Measurements from ENCODE around the gene ACP5.
A peak's percentile ranks its signal among the peaks of the same experiment; 100 is the strongest.

Gene ACP5

GRCh38 chr19:11549386-11549953 is 28.0 kb downstream of the ACP5 start:
- Histone ChIP-seq H3K27ac (ENCODE audit: insufficient read depth, low read length, poor library complexity, severe bottlenecking) (no peak overlapping the region), H3K27me3 (replicated peaks; ENCODE audit: control insufficient read depth, insufficient read depth, low read length, poor library complexity, severe bottlenecking) (no peaks in the 10 kb centered on the region), H3K4me1 (ENCODE audit: control insufficient read depth, insufficient read depth, low read length, poor library complexity, severe bottlenecking) (no peaks in the 10 kb centered on the region), H3K9me3 (ENCODE audit: control insufficient read depth, low read length) (no peaks in the 10 kb centered on the region), H3K4me3 (ENCODE audit: insufficient read depth, low read depth, low read length, poor library complexity, severe bottlenecking) (no peak overlapping the region), H3K36me3 (ENCODE audit: control insufficient read depth, insufficient read depth, low read length) (peaks cover 22% of the 10 kb centered on the region)
- no peak for DNase-seq

- no peaks in the 10 kb centered on the region for H3K9me3 ChIP-seq (ENCODE audit: control insufficient read depth, low read length)
- no peaks in the 10 kb centered on the region for H3K27me3 ChIP-seq (replicated peaks; ENCODE audit: control insufficient read depth, insufficient read depth, low read length, poor library complexity, severe bottlenecking)
- DNase-seq: no peak
- H3K36me3 ChIP-seq (ENCODE audit: control insufficient read depth, insufficient read depth, low read length): peaks cover 9% of the 10 kb centered on the region
- no peak overlapping the region for H3K27ac ChIP-seq (ENCODE audit: insufficient read depth, low read length, poor library complexity, severe bottlenecking)
- no peaks in the 10 kb centered on the region for H3K4me1 ChIP-seq (ENCODE audit: control insufficient read depth, insufficient read depth, low read length, poor library complexity, severe bottlenecking)
- no peak overlapping the region for H3K4me3 ChIP-seq (ENCODE audit: insufficient read depth, low read depth, low read length, poor library complexity, severe bottlenecking)
These were observed 29.3 kb downstream of the ACP5 start for GRCh38 chr19:11547929-11548700.

- Histone ChIP-seq H3K4me3 (ENCODE audit: insufficient read depth, low read depth, low read length, poor library complexity, severe bottlenecking) (no peak overlapping the region), H3K36me3 (ENCODE audit: control insufficient read depth, insufficient read depth, low read length) (no peaks in the 10 kb centered on the region), H3K27me3 (replicated peaks; ENCODE audit: control insufficient read depth, insufficient read depth, low read length, poor library complexity, severe bottlenecking) (peaks cover 17% of the 10 kb centered on the region), H3K4me1 (ENCODE audit: control insufficient read depth, insufficient read depth, low read length, poor library complexity, severe bottlenecking) (no peaks in the 10 kb centered on the region), H3K27ac (ENCODE audit: insufficient read depth, low read length, poor library complexity, severe bottlenecking) (no peak overlapping the region), H3K9me3 (ENCODE audit: control insufficient read depth, low read length) (no peaks in the 10 kb centered on the region)
- DNase-seq: no peak
These were observed 36.2 kb downstream of the ACP5 start for GRCh38 chr19:11541238-11541637.

GRCh38 chr19:11540645-11541044 is 36.8 kb downstream of the ACP5 start:
- H3K4me1 ChIP-seq (ENCODE audit: control insufficient read depth, insufficient read depth, low read length, poor library complexity, severe bottlenecking): peaks cover 6% of the 10 kb centered on the region
- no peaks in the 10 kb centered on the region for H3K9me3 ChIP-seq (ENCODE audit: control insufficient read depth, low read length)
- no peak for DNase-seq
- peaks cover 17% of the 10 kb centered on the region for H3K27me3 ChIP-seq (replicated peaks; ENCODE audit: control insufficient read depth, insufficient read depth, low read length, poor library complexity, severe bottlenecking)
- no peaks in the 10 kb centered on the region for H3K36me3 ChIP-seq (ENCODE audit: control insufficient read depth, insufficient read depth, low read length)
- H3K4me3 ChIP-seq (ENCODE audit: insufficient read depth, low read depth, low read length, poor library complexity, severe bottlenecking): no peak overlapping the region
- H3K27ac ChIP-seq (ENCODE audit: insufficient read depth, low read length, poor library complexity, severe bottlenecking): no peak overlapping the region

- H3K9me3 ChIP-seq (ENCODE audit: control insufficient read depth, low read length): no peaks in the 10 kb centered on the region
- no peak overlapping the region for H3K27ac ChIP-seq (ENCODE audit: insufficient read depth, low read length, poor library complexity, severe bottlenecking)
- peaks cover 17% of the 10 kb centered on the region for H3K27me3 ChIP-seq (replicated peaks; ENCODE audit: control insufficient read depth, insufficient read depth, low read length, poor library complexity, severe bottlenecking)
- no peaks in the 10 kb centered on the region for H3K36me3 ChIP-seq (ENCODE audit: control insufficient read depth, insufficient read depth, low read length)
- peaks cover 6% of the 10 kb centered on the region for H3K4me1 ChIP-seq (ENCODE audit: control insufficient read depth, insufficient read depth, low read length, poor library complexity, severe bottlenecking)
- no peak for DNase-seq
- H3K4me3 ChIP-seq (ENCODE audit: insufficient read depth, low read depth, low read length, poor library complexity, severe bottlenecking): no peak overlapping the region
These were observed 37.7 kb downstream of the ACP5 start for GRCh38 chr19:11539495-11540365.

- H3K36me3 ChIP-seq (ENCODE audit: control insufficient read depth, insufficient read depth, low read length): no peaks in the 10 kb centered on the region
- H3K4me1 ChIP-seq (ENCODE audit: control insufficient read depth, insufficient read depth, low read length, poor library complexity, severe bottlenecking): peaks cover 6% of the 10 kb centered on the region
- no peak within 1 kb of the TSS for H3K27ac ChIP-seq (ENCODE audit: insufficient read depth, low read length, poor library complexity, severe bottlenecking)
- no peak within 1 kb of the TSS for H3K4me3 ChIP-seq (ENCODE audit: insufficient read depth, low read depth, low read length, poor library complexity, severe bottlenecking)
- peaks cover 17% of the 10 kb centered on the region for H3K27me3 ChIP-seq (replicated peaks; ENCODE audit: control insufficient read depth, insufficient read depth, low read length, poor library complexity, severe bottlenecking)
- no peaks in the 10 kb centered on the region for H3K9me3 ChIP-seq (ENCODE audit: control insufficient read depth, low read length)
- no peak for DNase-seq
These were observed 39.0 kb downstream of the ACP5 start, which contains the start of gene CNN1 for GRCh38 chr19:11538232-11539036. CNN1 (plus strand) TSS chr19:11538851; CDS start chr19:11538928, 77 bp downstream.

GRCh38 chr19:11535792-11536595 is 41.5 kb downstream of the ACP5 start:
- DNase-seq: peak; percentile 64 to 80 (median 76)
- Histone ChIP-seq H3K4me3 (ENCODE audit: insufficient read depth, low read depth, low read length, poor library complexity, severe bottlenecking) (peak overlapping the region; percentile 21), H3K27me3 (replicated peaks; ENCODE audit: control insufficient read depth, insufficient read depth, low read length, poor library complexity, severe bottlenecking) (peaks cover 15% of the 10 kb centered on the region), H3K4me1 (ENCODE audit: control insufficient read depth, insufficient read depth, low read length, poor library complexity, severe bottlenecking) (peaks cover 6% of the 10 kb centered on the region), H3K27ac (ENCODE audit: insufficient read depth, low read length, poor library complexity, severe bottlenecking) (no peak overlapping the region), H3K36me3 (ENCODE audit: control insufficient read depth, insufficient read depth, low read length) (no peaks in the 10 kb centered on the region), H3K9me3 (ENCODE audit: control insufficient read depth, low read length) (no peaks in the 10 kb centered on the region)

- DNase-seq: no peak
- H3K36me3 ChIP-seq (ENCODE audit: control insufficient read depth, insufficient read depth, low read length): no peaks in the 10 kb centered on the region
- peaks cover 5% of the 10 kb centered on the region for H3K27me3 ChIP-seq (replicated peaks; ENCODE audit: control insufficient read depth, insufficient read depth, low read length, poor library complexity, severe bottlenecking)
- no peak overlapping the region for H3K4me3 ChIP-seq (ENCODE audit: insufficient read depth, low read depth, low read length, poor library complexity, severe bottlenecking)
- H3K27ac ChIP-seq (ENCODE audit: insufficient read depth, low read length, poor library complexity, severe bottlenecking): no peak overlapping the region
- peaks cover 6% of the 10 kb centered on the region for H3K4me1 ChIP-seq (ENCODE audit: control insufficient read depth, insufficient read depth, low read length, poor library complexity, severe bottlenecking)
- no peaks in the 10 kb centered on the region for H3K9me3 ChIP-seq (ENCODE audit: control insufficient read depth, low read length)
These were observed 42.5 kb downstream of the ACP5 start for GRCh38 chr19:11534948-11535347.

- Histone ChIP-seq H3K9me3 (ENCODE audit: control insufficient read depth, low read length) (no peaks in the 10 kb centered on the region), H3K27me3 (replicated peaks; ENCODE audit: control insufficient read depth, insufficient read depth, low read length, poor library complexity, severe bottlenecking) (peaks cover 3% of the 10 kb centered on the region), H3K4me3 (ENCODE audit: insufficient read depth, low read depth, low read length, poor library complexity, severe bottlenecking) (no peak overlapping the region), H3K27ac (ENCODE audit: insufficient read depth, low read length, poor library complexity, severe bottlenecking) (no peak overlapping the region), H3K4me1 (ENCODE audit: control insufficient read depth, insufficient read depth, low read length, poor library complexity, severe bottlenecking) (peaks cover 6% of the 10 kb centered on the region), H3K36me3 (ENCODE audit: control insufficient read depth, insufficient read depth, low read length) (no peaks in the 10 kb centered on the region)
- no peak for DNase-seq
These were observed 42.9 kb downstream of the ACP5 start for GRCh38 chr19:11534538-11534937.
